Measurements from ENCODE around the gene LRRC4C.

Gene LRRC4C

DNA sequence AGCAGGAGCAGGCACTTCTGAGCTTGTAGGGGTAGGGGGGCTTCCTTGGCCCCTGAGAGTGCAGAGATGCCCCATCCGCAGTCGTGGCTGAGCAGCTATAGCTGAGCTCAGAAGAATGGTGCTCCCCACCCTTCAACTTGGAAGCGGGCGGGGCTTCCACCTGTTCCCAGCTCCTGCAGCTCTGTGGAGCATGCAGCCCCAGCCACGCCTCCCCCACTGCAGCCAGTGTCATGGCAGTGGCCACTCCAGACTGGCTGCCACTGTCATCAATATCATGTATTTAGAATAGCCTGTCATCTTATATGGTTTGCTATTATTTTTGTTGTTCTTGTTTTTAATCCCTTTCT, 213.1 kb downstream of the LRRC4C start:
- no peak for DNase-seq

DNA sequence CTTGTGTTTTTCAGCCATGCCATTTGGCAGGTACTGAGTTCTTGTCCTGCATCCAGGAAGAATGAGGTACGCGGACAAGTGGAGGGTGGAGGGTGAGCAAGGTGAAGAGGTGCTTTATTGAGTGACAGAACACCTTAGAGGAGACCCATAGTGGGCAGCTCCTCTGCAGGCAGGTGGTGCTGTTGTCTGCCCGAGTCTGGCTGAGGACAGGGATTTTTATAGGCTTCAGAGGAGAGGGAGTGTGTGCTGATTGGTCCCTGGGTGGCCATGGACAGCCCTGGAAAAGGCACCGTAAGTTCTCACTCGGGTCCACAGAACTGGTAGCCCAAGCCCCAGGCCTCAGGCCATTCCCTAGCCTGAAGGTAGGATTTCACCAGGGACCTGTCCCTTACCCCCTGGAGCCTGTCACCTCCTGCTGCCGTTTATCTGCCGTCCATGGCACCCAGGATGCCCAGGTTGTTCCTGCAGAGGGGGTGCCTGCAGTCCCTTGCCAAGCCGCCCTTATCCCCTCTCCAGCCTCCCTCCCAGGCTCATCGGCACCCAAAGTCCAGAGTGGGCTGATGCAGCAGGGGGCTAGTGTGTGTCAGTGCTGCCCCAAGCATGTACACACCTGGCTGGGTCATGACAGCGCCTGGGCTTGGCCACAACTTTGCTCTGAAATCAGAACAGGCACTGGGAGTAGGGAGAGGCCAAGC, 213.6 kb downstream of the LRRC4C start:
- DNase-seq, result no peak

DNA sequence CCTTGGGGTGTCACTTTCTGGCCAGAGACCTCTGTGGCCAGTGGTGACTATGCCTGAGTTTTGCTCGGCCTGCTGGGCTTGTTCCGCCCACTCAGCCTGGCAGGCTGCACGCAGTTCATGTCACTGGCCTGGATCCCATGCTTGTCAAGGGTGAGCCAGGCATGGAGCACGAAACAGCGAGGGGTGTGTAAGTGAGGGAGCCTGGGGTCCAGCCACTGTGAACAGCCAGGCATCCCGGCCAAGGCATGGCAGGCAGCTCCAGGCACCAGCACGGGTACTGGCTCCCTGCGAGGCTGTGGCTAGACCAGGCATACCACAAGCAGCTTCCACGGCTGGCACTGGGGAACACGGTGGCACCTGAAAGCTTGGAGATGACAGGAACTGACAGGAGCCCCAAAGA, 214.3 kb downstream of the LRRC4C start:
- DNase-seq, result no peak

DNA sequence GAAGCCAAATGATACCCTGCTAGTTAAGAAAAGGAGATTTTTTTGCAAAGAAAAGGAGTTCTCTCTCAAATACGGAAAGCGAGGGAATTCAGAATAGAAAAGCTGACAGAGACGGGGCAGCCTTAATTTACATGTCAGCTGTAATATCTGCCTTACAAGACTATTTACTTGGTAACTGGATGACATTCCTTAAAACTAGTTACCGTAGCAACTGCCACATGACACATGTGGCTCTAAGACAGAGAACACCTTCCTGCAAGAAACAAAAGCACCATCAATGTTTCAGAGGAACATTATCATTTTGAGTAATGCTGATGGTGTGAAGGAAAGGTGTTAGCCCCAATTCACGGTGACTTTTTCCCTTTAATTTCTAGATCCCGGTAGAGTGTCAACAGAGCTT, 222.1 kb downstream of the LRRC4C start:
- no peak for DNase-seq

DNA sequence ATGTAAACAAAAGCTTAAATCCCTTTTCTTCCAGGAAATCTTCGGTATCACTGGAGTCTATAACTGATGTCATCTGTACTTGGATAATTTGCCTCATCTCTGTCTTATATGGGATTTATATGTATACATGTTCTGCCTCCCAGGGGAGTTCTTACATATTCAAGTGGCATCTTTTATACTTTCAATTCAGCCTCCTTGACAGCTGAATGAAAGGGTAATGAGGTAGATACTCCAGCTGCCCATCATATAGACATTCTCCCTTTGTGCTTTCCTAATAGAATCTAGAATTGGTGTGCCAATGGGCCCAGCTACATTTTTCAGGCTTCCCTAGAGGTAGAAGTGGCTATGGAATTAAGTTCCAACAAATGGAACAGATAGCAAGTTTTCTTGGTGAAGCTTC, 223.8 kb downstream of the LRRC4C start:
- DNase-seq, result no peak

DNA sequence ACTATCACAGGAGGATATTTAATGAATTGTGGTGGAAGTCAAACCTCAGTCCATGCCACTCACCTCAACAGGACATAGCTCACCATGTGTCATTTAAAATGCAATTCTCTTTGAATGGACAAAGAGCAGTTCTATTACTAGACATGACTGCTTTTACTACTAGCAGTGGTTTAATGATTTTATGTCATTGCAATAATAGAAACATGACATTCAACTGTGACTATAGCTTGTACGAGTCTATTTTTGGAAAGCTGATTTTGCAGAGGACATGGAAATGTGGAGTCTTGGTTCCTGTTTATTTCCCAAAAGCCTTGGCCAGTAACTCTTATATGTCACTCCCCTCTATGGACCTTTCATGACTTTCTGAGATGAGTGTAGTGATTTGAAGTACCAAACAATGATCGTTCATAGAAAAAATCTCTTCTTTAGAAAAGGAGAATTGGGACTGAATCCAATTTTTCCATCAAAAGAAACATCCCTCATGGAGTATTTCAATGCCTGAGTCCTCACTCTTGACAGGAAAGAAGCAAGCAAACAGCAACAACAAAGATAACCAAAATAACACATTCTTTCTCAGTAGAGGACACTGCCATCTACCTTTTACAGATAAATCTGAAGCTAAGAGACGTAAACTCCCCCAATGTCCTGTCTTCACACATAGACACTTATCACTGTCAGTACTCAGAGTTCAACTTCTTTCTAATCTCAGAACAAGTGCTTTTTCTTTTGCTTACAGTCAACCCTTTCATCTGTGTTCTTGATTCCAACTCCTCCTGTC, 233.4 kb downstream of the LRRC4C start:
- no peak for DNase-seq

DNA sequence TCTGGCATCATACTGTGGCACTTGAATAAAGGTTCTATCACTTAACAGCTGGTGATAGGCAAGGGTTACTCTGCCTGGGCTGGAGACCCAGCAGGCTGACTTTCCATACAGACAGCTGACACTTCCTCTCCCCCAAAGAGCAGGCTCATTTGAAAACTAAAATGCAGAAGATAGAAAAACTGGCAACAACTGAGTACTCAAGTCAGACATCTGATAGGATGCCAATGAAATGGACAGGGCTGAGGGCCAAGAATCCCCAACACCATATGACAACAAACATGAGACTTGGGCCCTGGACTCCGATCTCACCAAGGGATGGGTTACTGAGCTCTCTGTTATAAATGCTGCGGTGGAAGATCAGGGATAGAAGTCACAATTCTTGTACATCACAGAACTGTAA, 237.2 kb downstream of the LRRC4C start:
- DNase-seq, result no peak

DNA sequence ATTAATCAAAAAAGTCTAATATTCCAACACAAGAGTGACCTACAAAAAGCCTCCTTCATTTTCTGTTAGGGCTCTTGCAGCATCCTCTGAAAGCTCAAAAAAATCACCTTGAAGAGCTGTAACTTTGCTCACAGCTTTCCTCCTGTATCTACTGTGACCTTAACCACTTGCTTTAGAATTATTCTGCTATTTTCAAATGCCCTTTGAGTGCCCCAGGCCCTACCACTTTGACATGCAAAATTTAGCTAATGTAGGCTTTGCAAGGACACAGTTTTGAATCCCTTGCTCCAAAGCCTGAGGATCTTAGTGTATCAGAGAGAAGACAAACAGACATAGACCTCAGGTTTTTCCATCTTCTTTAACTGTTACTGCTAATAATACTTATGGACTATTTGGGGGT, 253.1 kb downstream of the LRRC4C start:
- DNase-seq, result no peak

DNA sequence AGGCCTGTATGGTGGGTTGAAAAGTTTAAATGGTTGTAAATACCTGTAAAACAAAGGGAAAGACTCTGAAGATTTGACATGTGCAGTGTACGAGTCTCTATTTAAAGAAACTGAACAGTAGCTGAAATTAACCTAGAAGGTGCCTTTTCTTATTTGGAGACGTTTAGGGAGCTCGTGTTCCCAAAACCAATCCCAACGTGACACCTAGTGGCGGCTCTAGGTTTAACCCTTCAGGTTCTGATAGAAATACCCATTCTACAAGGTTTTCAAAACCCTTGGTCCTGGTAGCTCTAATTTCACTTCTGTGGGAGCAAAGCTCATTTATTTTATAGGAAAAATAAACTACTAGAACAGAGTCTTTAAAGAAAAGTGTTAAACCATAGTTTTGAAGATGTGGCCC, 258.3 kb downstream of the LRRC4C start:
- DNase-seq, result no peak

DNA sequence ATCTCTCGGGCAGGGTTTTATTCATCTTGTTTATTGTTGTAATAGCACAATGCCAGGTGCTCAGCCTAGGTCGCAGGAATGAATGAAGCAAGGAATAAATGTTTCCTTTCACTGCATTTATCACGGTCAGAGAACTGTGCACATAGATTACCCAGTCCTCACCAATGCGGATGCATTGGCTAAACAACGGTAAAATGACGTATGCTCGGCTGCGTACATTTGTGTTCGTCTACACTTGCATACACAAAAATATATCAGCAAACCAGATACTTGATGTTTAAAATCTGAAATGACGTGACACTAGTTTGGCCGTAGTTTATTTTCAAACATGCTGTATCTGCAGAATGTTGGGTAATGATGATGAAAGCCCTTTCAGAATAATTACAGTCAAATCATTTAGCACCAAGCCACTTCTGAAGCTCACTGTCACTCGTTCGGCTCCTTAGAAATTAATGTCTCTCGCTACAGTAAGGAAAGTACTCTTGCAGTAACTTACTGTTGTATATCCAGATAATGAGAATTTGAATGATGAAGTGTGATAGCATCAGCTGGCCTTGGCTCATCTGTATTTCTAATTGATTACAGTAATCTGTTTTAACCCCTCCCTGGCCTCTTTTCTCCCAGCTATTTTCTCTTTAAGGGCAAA, 268.9 kb downstream of the LRRC4C start:
- DNase-seq, result no peak

DNA sequence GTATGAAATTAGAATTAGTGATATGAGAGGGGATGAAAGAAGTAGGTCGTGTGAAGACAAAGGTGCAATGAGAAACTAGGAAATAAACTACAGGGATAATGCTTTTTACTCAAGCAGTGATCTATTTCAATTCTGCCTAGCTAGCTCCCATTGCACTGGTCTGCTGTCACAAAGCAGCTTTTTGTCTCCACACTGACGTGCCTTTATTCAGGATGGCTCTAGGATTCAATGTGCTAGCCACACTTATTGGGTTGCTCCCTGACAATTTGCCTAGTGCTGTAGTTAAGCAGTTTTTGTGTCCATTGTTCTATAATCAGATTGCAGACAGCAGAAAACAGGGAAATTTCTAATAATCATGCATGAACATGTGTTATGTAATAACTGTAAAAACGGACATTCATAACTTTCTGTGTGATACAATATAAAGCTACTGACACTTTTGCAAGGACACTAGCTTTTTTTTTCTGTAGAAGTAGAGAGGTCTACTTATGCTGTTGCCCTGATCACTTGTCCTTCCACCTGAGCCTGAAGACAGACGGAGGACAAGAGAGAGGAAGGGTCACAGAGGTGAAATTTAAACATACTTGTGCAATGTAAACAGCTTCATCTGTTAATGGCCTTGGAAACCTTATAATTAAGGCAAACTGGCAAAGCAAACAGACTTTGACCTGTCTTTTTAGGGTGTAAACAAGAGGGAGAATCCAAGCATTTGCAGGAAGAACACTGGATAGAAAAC, 269.6 kb downstream of the LRRC4C start:
- no peak for DNase-seq

DNA sequence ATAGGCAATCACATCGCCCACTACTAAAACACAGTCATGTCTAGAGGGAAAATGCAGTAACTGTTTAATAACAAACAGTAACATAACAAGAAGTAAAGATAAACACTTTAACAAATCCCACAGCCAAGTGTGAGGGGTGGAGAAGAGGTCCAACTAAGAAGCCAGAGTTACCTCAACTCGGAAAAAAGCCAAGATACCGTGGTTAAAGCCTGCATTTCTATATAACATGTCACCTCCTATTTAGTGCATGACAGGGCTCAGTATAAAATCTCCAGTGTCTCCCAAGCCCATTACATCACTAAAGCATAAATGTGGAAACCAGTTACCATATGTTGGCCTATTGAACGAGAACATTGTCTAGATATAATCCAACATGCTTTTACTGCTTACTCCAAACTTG, 281.7 kb downstream of the LRRC4C start:
- DNase-seq, result no peak

DNA sequence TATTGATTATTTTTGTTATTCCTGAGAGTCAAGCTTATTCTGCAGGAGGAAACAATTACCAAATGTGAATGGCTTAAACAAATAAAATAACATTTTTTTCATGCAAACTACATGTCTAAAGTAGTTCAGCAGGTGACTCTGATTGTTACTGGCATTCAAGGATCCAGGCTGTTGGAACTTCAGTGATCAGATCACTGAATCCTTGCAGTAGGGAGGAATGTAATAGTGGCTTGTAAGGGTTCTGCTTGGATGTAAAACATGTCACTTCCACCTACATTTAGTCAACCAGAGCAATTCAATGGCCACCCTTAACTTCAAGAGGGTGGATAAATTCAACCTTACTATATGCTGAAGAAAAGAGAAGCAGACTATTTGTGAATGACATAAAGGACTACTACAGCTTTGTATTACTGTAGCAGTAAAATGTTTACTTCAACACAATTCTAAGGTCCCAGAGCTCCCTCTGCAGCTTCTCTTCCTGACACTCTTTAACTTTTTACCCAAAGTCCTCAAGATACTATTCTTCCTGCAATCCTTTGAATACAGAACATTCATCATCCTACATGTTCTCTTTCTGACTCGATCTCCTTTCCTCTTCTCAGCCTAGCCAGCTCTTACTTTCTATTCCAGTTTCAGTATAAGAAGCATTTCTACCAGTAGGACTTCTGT, 284.0 kb downstream of the LRRC4C start:
- DNase-seq, result no peak

DNA sequence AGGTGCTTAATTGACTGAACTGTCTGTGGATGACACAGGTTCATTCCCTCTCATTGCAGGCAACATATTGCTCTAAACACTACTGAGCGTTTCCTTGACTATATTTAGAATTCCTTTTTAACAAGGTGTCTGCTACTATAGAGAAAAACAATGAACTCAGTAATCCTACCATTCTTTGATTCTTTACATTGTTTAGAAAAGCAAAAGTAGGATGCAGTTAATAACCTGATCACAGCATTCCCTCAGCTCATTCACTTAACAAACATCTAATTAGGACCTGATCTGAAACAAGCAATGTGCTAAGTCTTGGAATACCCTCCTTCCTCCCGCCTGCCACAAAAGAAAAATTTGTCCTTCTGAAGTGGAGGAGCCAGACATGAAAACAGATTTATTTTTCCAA, 313.1 kb downstream of the LRRC4C start:
- DNase-seq, result no peak

DNA sequence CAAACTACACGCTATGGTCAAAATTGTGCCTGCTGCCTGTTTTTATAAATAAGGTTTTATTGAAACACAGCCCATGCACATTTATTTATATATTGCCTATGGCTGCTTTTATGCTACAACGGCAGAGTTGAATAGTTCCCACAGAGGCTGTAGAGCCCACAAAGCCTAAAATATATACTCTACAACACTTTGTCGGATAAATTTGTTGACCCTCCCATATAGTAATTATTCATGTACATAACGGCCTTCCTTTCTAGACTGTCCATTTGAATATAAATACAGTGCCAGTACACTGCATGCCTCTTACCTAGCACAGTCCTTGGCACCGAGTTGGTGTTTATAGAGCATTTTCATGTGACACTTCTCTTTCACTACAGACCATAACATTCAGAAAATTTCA, 314.0 kb downstream of the LRRC4C start:
- DNase-seq, result no peak

DNA sequence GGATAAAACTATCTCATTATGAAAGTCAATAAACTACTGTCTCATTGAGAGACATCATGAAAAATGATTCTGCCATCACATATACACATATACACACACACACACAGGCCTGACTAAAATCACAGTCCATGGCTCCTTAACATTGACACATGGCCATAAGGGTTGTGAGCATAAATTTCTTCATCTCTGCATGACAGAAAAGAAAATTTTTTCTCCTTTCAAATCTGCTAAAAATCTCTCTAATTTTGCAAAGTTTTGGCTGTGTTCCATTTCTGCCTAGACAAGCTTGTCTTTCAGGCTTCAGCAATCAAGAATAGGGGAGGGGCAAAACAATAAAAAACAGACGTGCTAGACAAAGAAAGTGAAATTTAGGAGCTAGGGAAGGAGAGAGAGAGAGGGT, 324.5 kb downstream of the LRRC4C start:
- no peak for DNase-seq

DNA sequence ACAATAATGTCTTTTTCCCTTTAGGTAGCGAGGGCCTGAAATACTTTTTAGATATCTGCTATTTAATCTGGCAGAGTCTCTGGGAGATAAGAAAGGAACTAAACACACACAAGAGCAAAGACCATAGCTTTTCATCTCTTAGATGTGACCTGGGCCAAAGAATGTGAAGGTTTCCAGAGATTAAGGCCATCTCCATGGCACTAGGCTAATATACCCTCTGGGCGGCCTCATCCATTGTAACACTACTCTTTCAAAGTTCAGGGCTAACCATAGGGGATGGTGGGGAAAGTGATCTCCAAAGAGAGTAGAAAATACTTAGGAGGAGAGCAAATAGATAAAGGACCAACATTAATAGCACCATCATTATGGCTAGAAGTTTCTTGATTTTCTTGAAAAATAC, 326.4 kb downstream of the LRRC4C start:
- no peak for DNase-seq

DNA sequence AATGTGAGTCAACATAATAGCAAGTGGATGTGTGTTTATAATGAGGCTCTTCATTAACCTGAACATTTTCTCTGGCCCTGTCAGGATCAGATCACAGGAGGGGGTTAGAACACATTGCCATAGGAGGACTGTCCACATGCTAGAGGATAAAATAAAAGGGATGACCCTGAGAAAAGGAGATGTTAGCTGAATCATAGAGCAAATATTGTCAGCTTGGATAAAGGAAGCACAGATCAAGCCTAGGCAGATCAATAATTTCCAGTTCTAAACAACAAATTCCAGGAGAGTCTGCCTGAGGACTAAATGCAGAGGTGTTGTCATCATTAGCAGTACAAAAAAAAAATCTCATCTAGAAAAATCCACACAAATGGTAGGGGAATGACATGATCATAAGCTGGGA, 337.9 kb downstream of the LRRC4C start:
- DNase-seq, result no peak

DNA sequence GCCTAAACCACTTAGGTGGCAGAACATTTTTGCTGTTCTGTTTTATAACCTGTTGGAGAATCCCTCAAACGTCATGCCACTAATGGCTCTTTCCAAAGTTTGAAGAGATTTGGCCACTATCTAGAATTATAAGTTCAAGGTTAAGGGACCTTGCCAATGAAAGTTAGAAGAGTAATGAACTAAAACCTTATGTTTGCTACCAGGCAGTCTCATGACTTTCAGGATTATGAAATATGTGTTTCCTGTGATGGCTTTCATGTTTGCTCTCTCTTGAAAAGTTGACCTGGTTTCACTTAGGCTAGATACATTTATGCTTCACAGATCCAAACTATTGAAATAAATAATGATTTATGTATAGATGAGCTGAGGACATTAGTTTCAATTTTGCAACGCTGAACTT, 340.0 kb downstream of the LRRC4C start:
- DNase-seq, result no peak

DNA sequence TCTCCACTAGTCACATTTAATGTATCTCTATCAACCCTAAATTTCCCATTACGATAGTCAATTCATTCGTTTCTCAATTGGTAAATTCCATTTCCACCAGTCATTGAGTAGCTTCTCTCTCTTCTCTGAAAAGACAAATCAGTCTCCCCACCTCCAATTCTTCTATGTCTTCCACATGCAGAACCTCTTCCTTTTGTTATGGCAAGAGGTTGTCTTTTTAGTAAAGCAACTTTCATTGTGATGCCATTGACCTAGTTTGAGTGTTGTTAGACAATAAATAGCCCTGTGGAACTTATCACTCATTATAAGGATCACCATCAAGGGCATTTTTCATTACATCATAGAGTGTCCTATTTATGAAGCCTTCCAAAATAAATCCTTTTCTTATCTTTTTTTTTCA, 340.9 kb downstream of the LRRC4C start:
- DNase-seq, result no peak

DNA sequence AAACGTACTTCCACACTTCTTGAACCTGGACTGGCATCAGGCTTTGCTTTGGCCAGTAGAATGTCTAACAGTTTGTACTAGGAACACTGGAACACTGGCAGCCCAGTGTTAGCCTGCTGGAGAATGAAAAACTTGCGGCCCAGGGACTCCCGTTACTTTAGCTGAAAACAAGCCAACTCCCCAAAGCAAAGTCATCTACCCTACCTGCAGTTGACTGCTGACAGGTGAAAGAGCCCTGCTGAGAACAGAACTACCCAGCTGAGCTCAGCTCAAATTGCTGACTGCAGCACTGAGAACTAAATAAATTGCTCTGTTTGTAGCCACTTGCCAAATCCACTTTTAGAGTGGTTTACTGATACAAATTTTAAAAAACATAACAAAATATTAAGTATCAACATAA, 342.5 kb downstream of the LRRC4C start:
- no peak for DNase-seq

DNA sequence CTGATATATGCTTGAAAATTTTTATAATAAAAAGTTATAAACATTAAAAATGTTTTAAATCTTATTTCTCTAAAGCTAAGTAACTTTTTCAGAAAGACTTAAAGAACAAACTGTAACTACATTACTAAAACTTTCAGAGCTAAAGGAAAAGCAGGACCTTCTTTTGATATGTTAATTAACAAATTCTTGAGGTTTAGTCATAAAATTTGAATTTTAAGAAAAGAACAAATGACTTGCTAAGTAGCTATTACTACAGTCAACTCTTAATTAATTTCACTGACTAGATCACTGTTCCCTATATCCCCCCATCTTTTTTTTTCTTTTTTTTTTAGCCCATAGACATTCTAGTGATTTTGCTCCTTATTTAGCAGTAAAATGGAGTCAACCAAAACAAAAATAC, 344.4 kb downstream of the LRRC4C start:
- no peak for DNase-seq

DNA sequence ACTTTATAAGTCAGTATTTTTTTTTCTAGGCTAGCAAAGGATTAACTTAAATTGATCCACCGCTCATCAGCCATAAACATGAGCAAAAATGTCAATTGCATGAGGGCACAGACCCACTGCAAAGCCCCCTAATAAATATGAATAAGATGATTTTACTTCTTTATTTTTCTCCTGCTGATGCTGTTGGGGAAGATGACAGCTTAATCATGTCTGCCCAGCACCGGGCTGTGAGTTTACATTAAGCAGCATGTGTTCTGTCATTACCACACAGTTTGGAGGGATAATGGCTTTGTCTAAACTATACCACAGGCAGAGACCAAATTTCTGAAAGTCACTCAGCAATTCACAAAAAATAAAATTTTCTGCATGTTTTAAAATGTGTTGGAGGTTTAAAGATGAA, 346.3 kb downstream of the LRRC4C start:
- DNase-seq, result no peak

All from CD4-positive, alpha-beta T cell treated with Interferon gamma for 1 hour (primary cell).